ENCODE measurements around the gene ICAM5. TPM values are rescaled to one million over a fixed set of nuclear protein-coding genes. Genes with fewer than 3 reads are reported as not detected.

The ICAM5 gene
- total RNA-seq, 6 experiments from 2014 or later: 0.06 to 0.27 (median 0.24) TPM; not detected in 3

- H3K27me3 ChIP-seq: peaks cover 4 to 6% of the 10 kb centered on the region in 2 donors
- H3K4me1 ChIP-seq: peaks cover 0 to 4% (median 0%) of the 10 kb centered on the region in 4 donors
- TF ChIP-seq POLR2A (IDR thresholded peaks at IDR 0.05) (no peak), CTCF (IDR thresholded peaks at IDR 0.05) (no peak)
- H3K36me3 ChIP-seq: no peaks in the 10 kb centered on the region
- DNase-seq (no peak), ATAC-seq (peak; percentile 27 to 57 (median 48))
- H3K9me3 ChIP-seq: no peaks in the 10 kb centered on the region
- no peak overlapping the region for H3K27ac ChIP-seq
- no peak overlapping the region for H3K4me3 ChIP-seq
- WGBS (ENCODE audit: insufficient coverage, low coverage, low lambda C conversion rate, missing lambda C conversion rate): 26% methylated on average over 10 of the region's 14 CpGs
- intact Hi-C loops (cut with DNase I): no loop called here
These were observed 10.1 kb downstream of the ICAM5 start for GRCh38 chr19:10299545-10300458.

- no peak for TF ChIP-seq CTCF (IDR thresholded peaks at IDR 0.05)
- no peak for TF ChIP-seq POLR2A (IDR thresholded peaks at IDR 0.05)
- ATAC-seq (peak; percentile 38 to 62 (median 52)), DNase-seq (peak in 1 of 3 donors; percentile 49)
These were observed 15.5 kb downstream of the ICAM5 start for GRCh38 chr19:10305139-10305806.

GRCh38 chr19:10306327-10306726 lies 16.6 kb downstream of the ICAM5 start:
- Histone ChIP-seq H3K27ac (no peak overlapping the region), H3K27me3 (no peaks in the 10 kb centered on the region), H3K4me3 (no peak overlapping the region), H3K36me3 (peaks cover 0 to 5% (median 0%) of the 10 kb centered on the region in 4 donors), H3K9me3 (no peaks in the 10 kb centered on the region), H3K4me1 (no peaks in the 10 kb centered on the region)
- DNase-seq: no peak
- ATAC-seq: no peak
- 78% methylated on average over 5 of the region's 5 CpGs for WGBS (ENCODE audit: insufficient coverage, low coverage, low lambda C conversion rate, missing lambda C conversion rate)
- no peak for TF ChIP-seq POLR2A (IDR thresholded peaks at IDR 0.05)
- TF ChIP-seq CTCF (IDR thresholded peaks at IDR 0.05): no peak
- intact Hi-C loops (cut with DNase I): no loop called here

More at GRCh38 chr19:10305139-10305806, 15.5 kb downstream of the ICAM5 start:
- whole genome bisulfite sequencing (ENCODE audit: insufficient coverage, low coverage, low lambda C conversion rate, missing lambda C conversion rate): 67% methylated on average over 5 of the region's 17 CpGs
- H3K9me3 ChIP-seq: no peaks in the 10 kb centered on the region
- H3K36me3 ChIP-seq: peaks cover 0 to 5% (median 0%) of the 10 kb centered on the region in 4 donors
- H3K4me3 ChIP-seq: no peak overlapping the region
- H3K4me1 ChIP-seq: no peaks in the 10 kb centered on the region
- H3K27ac ChIP-seq: no peak overlapping the region
- intact Hi-C loops (cut with DNase I): no loop called here
- no peaks in the 10 kb centered on the region for H3K27me3 ChIP-seq

GRCh38 chr19:10309423-10309822 lies 19.7 kb downstream of the ICAM5 start, which contains the start of gene ZGLP1:
Gene ZGLP1 (minus strand): TSS chr19:10309815.
- intact Hi-C loops (cut with DNase I): no loop called here
- H3K4me1 ChIP-seq: no peaks in the 10 kb centered on the region
- no peak for DNase-seq
- H3K4me3 ChIP-seq: no peak within 1 kb of the TSS
- no peaks in the 10 kb centered on the region for H3K9me3 ChIP-seq
- H3K27ac ChIP-seq: no peak within 1 kb of the TSS
- TF ChIP-seq CTCF (IDR thresholded peaks at IDR 0.05): no peak
- no peak for TF ChIP-seq POLR2A (IDR thresholded peaks at IDR 0.05)
- ATAC-seq: no peak
- no peaks in the 10 kb centered on the region for H3K27me3 ChIP-seq
- WGBS (ENCODE audit: insufficient coverage, low coverage, low lambda C conversion rate, missing lambda C conversion rate): 90% methylated on average over 2 of the region's 24 CpGs
- peaks cover 0 to 5% (median 0%) of the 10 kb centered on the region in 4 donors for H3K36me3 ChIP-seq
